ENCODE measurements around the gene CD74.

Gene CD74

GRCh38 chr5:150372639-150373038 lies 40.1 kb downstream of the CD74 start:
- Histone ChIP-seq H3K9ac (ENCODE audit: low read length) (no peak overlapping the region), H3K9me3 (ENCODE audit: insufficient read depth, low read length) (no peaks in the 10 kb centered on the region), H3K4me1 (ENCODE audit: low read length) (no peaks in the 10 kb centered on the region), H3K27me3 (ENCODE audit: low read depth, low read length) (no peaks in the 10 kb centered on the region), H3K36me3 (replicated peaks; ENCODE audit: low read depth, low read length) (peaks cover 55% of the 10 kb centered on the region), H3K79me2 (ENCODE audit: low read length) (no peaks in the 10 kb centered on the region), H2AFZ (ENCODE audit: low read depth, low read length) (no peak overlapping the region), H4K20me1 (ENCODE audit: insufficient read depth, low read length) (no peaks in the 10 kb centered on the region), H3K27ac (ENCODE audit: low read length) (no peak overlapping the region), H3K4me3 (ENCODE audit: low read length) (no peak overlapping the region), H3K4me2 (ENCODE audit: low read length) (no peak overlapping the region)
- TF ChIP-seq EZH2phosphoT487 (IDR thresholded peaks at IDR 0.05; ENCODE audit: low read depth), result no peak
- TF ChIP-seq CTCF (IDR thresholded peaks at IDR 0.05; ENCODE audit: low read depth, low read length), result no peak

DNA sequence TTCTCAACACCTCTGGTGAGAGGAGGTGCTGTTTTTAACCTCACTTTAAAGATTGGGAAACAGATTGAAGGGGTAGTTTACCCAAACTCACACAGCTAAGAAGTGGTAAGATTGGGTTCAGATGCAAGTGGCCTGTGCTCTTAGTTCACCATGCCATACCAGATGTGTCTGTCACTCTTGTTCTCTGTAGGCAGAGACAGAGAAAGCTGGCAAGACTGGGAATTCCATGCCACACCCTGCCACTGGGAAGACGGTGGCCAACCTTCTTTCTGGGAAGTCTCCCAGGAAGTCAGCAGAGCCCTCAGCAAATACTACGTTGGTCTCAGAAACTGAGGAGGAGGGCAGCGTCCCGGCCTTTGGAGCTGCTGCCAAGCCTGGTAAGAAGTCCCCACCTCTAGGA lies 44.2 kb downstream of the CD74 start:
- Histone ChIP-seq H3K4me3 (ENCODE audit: low read length) (no peak overlapping the region), H3K9ac (ENCODE audit: low read length) (no peak overlapping the region), H3K4me2 (ENCODE audit: low read length) (no peak overlapping the region), H3K36me3 (replicated peaks; ENCODE audit: low read depth, low read length) (peaks cover 49% of the 10 kb centered on the region), H3K79me2 (ENCODE audit: low read length) (peaks cover under 1% of the 10 kb centered on the region; the same call in 1 of the 2 replicates), H3K27ac (ENCODE audit: low read length) (no peak overlapping the region), H3K27me3 (ENCODE audit: low read depth, low read length) (no peaks in the 10 kb centered on the region), H2AFZ (ENCODE audit: low read depth, low read length) (no peak overlapping the region), H4K20me1 (ENCODE audit: insufficient read depth, low read length) (no peaks in the 10 kb centered on the region), H3K4me1 (ENCODE audit: low read length) (no peaks in the 10 kb centered on the region), H3K9me3 (ENCODE audit: insufficient read depth, low read length) (no peaks in the 10 kb centered on the region)
- TF ChIP-seq EZH2phosphoT487 (IDR thresholded peaks at IDR 0.05; ENCODE audit: low read depth) (no peak), CTCF (IDR thresholded peaks at IDR 0.05; ENCODE audit: low read depth, low read length) (no peak)

DNA sequence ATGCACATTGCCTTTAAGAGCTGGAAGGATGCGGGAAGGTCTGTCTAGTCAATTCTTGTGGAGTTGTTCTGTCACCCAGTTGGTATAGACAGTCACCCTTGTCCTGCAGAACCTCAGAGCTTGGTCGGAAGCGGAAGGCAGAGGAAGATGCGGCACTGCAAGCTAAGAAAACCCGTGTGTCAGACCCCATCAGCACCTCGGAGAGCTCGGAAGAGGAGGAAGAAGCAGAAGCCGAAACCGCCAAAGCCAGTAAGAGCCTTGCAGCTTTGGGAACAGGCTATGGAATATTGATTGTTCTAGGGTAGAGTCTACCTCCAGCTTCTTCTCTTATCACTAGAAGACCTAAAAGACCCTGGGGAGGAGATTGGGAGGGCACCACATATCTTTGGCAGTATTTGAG lies 48.7 kb downstream of the CD74 start:
- H3K4me3 ChIP-seq (ENCODE audit: low read length), result no peak overlapping the region
- H2AFZ ChIP-seq (ENCODE audit: low read depth, low read length), result no peak overlapping the region
- peaks cover 13% of the 10 kb centered on the region for H4K20me1 ChIP-seq (ENCODE audit: insufficient read depth, low read length)
- peaks cover 44% of the 10 kb centered on the region for H3K79me2 ChIP-seq (ENCODE audit: low read length)
- H3K27ac ChIP-seq (ENCODE audit: low read length), result no peak overlapping the region
- H3K4me1 ChIP-seq (ENCODE audit: low read length), result peaks cover 34% of the 10 kb centered on the region
- TF ChIP-seq CTCF (IDR thresholded peaks at IDR 0.05; ENCODE audit: low read depth, low read length) (no peak), EZH2phosphoT487 (IDR thresholded peaks at IDR 0.05; ENCODE audit: low read depth) (no peak)
- H3K36me3 ChIP-seq (replicated peaks; ENCODE audit: low read depth, low read length), result peaks cover 60% of the 10 kb centered on the region
- no peaks in the 10 kb centered on the region for H3K27me3 ChIP-seq (ENCODE audit: low read depth, low read length)
- H3K9ac ChIP-seq (ENCODE audit: low read length), result no peak overlapping the region
- no peaks in the 10 kb centered on the region for H3K9me3 ChIP-seq (ENCODE audit: insufficient read depth, low read length)
- H3K4me2 ChIP-seq (ENCODE audit: low read length), result no peak overlapping the region

GRCh38 chr5:150363185-150363584 lies 49.5 kb downstream of the CD74 start:
- Histone ChIP-seq H3K4me3 (ENCODE audit: low read length) (no peak overlapping the region), H4K20me1 (ENCODE audit: insufficient read depth, low read length) (peaks cover 13% of the 10 kb centered on the region), H3K4me1 (ENCODE audit: low read length) (peaks cover 39% of the 10 kb centered on the region), H3K27me3 (ENCODE audit: low read depth, low read length) (no peaks in the 10 kb centered on the region), H3K27ac (ENCODE audit: low read length) (no peak overlapping the region), H3K36me3 (replicated peaks; ENCODE audit: low read depth, low read length) (peaks cover 54% of the 10 kb centered on the region), H3K79me2 (ENCODE audit: low read length) (peaks cover 52% of the 10 kb centered on the region), H3K4me2 (ENCODE audit: low read length) (no peak overlapping the region), H3K9me3 (ENCODE audit: insufficient read depth, low read length) (no peaks in the 10 kb centered on the region), H2AFZ (ENCODE audit: low read depth, low read length) (no peak overlapping the region), H3K9ac (ENCODE audit: low read length) (no peak overlapping the region)
- TF ChIP-seq CTCF (IDR thresholded peaks at IDR 0.05; ENCODE audit: low read depth, low read length), result no peak
- TF ChIP-seq EZH2phosphoT487 (IDR thresholded peaks at IDR 0.05; ENCODE audit: low read depth), result no peak

All from OCI-LY3 (cell line).